ENCODE measurements around the gene PGBD5.

PGBD5 gene

GRCh38 chr1:230321341-230321740, 104.8 kb downstream of the PGBD5 start:
- DNase-seq = no peak

GRCh38 chr1:230320804-230321203, 105.3 kb downstream of the PGBD5 start:
- DNase-seq = no peak

GRCh38 chr1:230319014-230319747, 107.0 kb downstream of the PGBD5 start:
- DNase-seq = no peak

- no peak for DNase-seq
Measured at GRCh38 chr1:230317823-230318819, 108.0 kb downstream of the PGBD5 start.

- no peak for DNase-seq
Measured at GRCh38 chr1:230316864-230317745, 109.0 kb downstream of the PGBD5 start.

GRCh38 chr1:230315099-230315498, 111.0 kb downstream of the PGBD5 start:
- no peak for DNase-seq

GRCh38 chr1:230314142-230314470, 112.0 kb downstream of the PGBD5 start:
- no peak for DNase-seq

- DNase-seq = no peak
Measured at GRCh38 chr1:230313453-230314141, 112.5 kb downstream of the PGBD5 start.

- no peak for DNase-seq
Measured at GRCh38 chr1:230312676-230313075, 113.5 kb downstream of the PGBD5 start.

- peak; percentile 26 for DNase-seq
Measured at GRCh38 chr1:230310381-230311163, 115.6 kb downstream of the PGBD5 start.

GRCh38 chr1:230309646-230310177, 116.4 kb downstream of the PGBD5 start:
- no peak for DNase-seq

- DNase-seq = no peak
Measured at GRCh38 chr1:230308821-230309220, 117.3 kb downstream of the PGBD5 start.

- peak; percentile 37 for DNase-seq
Measured at GRCh38 chr1:230308039-230308438, 118.1 kb downstream of the PGBD5 start.

GRCh38 chr1:230307213-230307612, 118.9 kb downstream of the PGBD5 start:
- no peak for DNase-seq

- no peak for DNase-seq
Measured at GRCh38 chr1:230306169-230306568, 120.0 kb downstream of the PGBD5 start.

- no peak for DNase-seq
Measured at GRCh38 chr1:230303822-230304221, 122.3 kb downstream of the PGBD5 start.

GRCh38 chr1:230303069-230303468, 123.1 kb downstream of the PGBD5 start:
- no peak for DNase-seq

GRCh38 chr1:230301822-230302221, 124.3 kb downstream of the PGBD5 start:
- DNase-seq = no peak

GRCh38 chr1:230301322-230301721, 124.8 kb downstream of the PGBD5 start:
- no peak for DNase-seq

GRCh38 chr1:230300322-230301301, 125.5 kb downstream of the PGBD5 start:
- DNase-seq = no peak
